Stimulated activated CD4-positive, alpha-beta T cell treated with anti-CD3 and anti-CD28 coated beads, TNF-alpha, amount 100 ng/mL, for 4 hours (primary cell): Measurements from ENCODE around the gene TCF7L1.

Experiments
- DNase-seq, 3 experiments: peaks; one replicate each; pipeline ENCODE4 v3.0.0-alpha.2; 2020; ENCODE audit warnings: low read depth in 3 of 3

TCF7L1 gene

DNA sequence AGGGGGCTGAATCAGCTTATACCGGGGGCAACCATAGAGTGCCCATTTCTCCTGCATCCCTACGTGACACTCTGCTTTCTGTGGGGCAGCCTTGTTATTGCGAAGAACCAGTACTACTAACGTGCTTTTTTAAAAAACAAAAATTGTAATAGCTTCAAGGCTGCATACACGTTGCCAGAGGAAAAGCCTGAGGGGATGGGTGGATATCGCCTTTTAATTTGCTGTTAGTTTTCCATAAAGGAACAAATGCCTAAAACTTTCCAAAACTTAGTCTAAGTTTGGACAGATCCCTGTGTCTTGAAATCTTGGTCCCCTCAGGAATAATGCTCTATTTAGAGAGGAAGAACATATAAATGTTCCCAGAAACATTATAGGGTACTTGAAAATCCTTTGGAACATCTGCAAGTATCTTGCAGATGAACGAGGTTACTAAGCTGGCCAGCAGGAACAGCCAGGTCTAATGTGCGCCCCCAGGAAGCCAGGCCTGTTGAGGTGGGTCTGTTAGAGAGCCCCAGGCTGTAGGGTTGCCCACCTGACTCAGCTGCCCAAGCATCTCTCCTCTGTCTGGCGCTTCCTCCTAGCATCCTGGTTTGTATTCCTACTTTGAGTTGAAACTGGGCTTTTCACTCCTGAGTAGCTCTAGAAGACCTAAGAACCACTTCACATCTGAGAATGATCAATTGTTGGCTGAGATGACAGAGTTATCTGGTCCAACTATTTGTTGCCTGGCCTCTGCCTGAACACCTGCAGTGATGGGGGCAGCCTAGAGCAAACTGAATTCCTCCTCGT is 97.7 kb downstream of the TCF7L1 start:
- DNase-seq, result no peak

- DNase-seq, result no peak
Observed at GRCh38 chr2:85231468-85231805, 98.2 kb downstream of the TCF7L1 start.

- no peak for DNase-seq
Observed at GRCh38 chr2:85231952-85232351, 98.8 kb downstream of the TCF7L1 start.

- DNase-seq, result no peak
Observed at GRCh38 chr2:85234868-85235267, 101.7 kb downstream of the TCF7L1 start.

DNA sequence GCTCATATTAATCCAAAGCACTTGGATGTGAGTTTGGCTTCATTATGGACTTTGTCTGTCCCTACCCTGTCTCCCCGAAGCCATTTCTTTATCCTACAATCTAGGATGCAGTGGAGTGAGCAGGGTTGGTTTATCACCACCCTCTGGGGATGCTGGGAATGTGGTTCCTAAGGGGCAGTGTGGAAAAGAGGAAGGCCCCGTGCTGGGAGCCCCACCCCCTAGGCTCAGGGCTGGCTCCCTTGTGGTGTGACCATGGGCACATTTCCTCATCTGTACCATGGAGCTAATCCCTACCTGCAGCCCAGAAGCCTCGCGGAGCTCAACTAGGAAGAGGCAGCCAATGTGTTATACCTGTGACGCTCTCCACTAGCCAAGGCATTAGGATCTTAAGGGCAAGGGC is 102.1 kb downstream of the TCF7L1 start:
- DNase-seq, result no peak

- no peak for DNase-seq
Observed at GRCh38 chr2:85236084-85236483, 102.9 kb downstream of the TCF7L1 start.

DNA sequence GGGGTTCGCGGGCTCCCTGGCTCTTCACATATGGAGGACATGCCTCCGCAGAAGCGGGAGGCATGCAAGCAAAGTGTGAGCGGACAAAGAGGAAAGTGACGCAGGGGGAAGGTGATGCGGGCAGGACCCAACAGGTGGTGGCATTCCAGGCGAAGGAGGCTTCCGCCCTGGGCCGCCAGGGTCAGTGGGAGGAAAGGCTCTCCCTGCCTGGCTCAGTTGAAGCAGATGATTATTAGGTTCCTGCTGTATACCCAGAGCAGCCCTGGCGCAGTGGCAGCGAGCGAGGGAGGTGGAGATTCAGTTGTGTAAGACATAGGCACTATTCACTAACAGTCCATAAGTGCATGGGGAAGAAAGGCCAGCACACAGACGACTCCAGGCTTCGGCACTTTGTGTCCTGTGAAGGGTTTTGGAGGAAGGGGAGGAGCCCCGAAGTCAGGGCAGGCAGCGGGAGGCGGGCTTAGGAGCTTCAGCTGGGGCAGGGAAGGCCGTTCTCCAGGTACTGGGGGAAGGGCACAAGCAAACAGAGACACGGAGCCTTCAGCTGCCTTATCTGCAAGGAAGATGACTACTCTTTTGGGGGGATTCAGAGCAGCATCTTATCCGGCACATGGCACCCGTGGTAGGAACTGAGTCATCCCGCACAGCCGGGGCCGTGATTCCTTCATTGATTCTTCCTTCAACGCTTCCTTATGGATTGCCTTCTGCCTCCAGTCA is 104.8 kb downstream of the TCF7L1 start:
- DNase-seq, result no peak

DNA sequence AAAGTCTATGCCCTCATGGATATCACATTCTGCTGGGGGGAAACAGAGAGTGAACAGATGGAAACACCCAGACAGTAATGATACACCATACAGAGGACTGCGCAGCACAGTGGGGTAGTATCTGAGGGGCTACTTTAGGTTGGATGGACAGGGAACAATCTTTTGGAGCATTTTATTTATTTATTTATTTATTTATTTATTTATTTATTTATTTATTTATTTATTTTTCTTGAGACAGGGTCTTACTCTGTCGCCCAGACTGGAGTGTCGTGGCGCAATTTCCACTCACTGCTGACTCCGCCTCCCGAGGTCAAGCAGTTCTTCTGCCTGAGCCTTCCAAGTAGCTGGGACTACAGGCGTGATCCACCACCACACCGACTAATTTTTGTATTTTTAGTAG is 105.4 kb downstream of the TCF7L1 start:
- no peak for DNase-seq

DNA sequence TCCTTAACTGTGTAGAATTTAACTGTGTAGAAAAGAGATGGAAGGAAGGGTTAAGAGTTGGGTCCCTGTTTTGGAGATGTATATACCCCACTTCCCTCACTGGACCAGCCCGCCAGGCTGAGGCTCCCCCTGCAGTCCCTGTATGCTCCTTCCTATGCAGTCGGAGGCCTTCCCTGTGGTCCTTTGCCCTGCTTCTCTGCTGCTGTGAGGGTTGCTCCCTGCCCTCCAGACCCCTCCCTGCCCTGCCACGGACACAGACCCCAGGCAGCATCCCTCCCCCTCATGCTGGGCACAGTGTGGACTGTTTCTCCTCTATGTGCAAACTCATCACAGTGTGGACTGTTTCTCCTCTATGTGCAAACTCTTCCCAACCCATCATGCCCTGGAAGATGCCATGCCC is 105.9 kb downstream of the TCF7L1 start:
- DNase-seq, result no peak

- DNase-seq, result no peak
Observed at GRCh38 chr2:85240055-85240454, 106.9 kb downstream of the TCF7L1 start.

DNA sequence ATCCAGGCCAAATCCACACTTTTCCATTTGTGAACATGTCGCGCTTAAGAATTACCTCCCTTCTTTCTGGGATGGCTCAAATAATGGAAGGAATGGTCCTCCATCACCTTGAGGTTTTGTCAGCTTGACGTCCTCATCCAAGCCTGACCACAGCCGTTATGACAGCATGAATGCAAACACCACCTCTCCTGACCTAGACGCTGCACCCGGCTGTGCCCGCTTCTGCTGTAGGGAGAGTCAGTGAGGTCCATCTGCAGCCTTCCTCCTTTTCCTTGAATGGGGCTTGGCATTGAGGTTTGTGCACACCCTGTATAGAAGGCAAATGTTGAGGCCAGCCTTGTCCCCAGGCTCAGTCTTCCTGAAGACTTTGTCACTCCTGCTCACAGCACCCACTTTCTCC is 109.1 kb downstream of the TCF7L1 start:
- no peak for DNase-seq

DNA sequence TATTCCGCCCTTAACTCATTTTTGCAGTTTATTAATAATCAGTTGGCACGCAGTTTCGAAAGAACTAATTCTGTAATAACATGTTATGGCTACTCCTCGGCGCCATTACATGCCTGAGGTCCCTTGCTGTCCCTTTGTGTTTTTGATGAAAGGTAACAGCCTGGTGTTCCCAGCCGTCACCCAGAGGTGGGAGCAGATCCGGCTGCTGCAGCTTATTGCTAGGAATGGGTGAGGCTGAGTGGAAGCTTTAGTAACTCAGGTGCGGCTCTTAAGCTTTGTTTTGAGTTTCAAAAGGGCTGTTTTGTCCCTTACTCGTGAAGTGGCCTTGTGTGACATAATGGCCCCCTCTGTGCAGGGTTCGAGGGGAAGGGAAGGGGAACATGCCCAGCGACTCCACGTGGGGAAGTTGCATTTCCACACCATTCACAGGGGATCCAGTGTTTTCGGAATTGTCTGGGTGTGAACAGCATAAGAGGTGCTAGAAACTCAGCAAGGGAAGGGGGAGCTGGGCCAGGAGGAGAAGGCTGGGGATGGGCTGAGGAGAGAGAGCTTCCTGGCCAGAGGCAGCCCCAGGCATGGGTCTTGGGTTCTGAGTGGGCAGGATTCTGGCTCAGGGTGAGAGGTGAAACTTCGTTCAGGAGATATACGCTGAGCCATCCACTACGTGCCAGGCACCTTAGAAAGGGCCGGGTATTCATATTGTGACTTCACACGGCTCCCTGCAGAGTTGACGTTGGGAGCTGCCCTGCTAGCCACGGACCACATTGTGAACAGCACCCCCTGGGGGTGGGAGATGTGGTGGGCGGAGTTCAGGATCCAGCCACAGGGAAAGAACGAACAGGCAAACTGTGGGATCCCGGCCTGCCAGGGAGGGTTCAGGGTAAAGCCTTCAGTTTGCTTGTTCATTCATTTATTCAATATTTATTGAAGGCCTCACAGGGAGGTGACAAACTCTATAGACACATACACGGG is 110.2 kb downstream of the TCF7L1 start:
- no peak for DNase-seq

DNA sequence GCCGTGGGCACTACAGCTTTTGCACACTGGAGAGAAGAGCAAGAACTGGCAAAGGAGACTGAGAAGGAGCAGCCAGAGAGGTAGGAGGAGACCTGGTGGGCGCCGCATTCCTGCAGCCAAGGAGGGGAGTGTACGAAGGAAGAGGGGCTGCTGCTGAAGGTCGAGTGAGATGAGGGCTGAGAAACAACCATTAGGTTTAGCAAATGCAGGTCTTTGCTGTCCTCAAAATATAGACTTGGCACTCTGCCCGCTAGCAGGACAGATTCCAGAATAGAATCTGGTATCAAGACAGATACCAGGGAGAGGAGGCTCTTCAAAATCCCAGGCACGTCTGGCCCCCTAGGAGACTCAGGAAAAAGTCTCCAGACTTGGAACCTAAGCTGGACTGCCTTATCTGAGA is 111.6 kb downstream of the TCF7L1 start:
- no peak for DNase-seq

GRCh38 chr2:85245891-85246290 is 112.7 kb downstream of the TCF7L1 start:
- DNase-seq, result no peak

DNA sequence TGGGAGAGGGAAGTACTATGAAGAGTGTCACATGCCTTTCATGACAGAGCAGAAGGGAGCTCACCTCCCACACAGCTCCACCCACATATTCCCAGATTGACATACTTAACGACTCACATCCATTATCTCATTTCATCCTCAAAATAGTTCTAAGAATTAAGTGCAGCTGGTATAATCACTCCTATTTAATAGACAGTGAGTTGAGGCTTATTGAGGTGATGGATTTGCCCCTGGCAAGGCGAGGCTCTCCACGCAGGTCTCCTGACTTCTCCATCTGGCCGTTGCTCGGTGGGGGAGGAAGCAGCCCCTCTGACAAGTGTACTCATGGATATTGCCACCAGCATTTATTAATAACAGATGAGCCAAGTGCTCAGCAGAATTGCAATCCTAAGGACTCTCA is 113.2 kb downstream of the TCF7L1 start:
- no peak for DNase-seq

- DNase-seq, result no peak
Observed at GRCh38 chr2:85247610-85248009, 114.4 kb downstream of the TCF7L1 start.

DNA sequence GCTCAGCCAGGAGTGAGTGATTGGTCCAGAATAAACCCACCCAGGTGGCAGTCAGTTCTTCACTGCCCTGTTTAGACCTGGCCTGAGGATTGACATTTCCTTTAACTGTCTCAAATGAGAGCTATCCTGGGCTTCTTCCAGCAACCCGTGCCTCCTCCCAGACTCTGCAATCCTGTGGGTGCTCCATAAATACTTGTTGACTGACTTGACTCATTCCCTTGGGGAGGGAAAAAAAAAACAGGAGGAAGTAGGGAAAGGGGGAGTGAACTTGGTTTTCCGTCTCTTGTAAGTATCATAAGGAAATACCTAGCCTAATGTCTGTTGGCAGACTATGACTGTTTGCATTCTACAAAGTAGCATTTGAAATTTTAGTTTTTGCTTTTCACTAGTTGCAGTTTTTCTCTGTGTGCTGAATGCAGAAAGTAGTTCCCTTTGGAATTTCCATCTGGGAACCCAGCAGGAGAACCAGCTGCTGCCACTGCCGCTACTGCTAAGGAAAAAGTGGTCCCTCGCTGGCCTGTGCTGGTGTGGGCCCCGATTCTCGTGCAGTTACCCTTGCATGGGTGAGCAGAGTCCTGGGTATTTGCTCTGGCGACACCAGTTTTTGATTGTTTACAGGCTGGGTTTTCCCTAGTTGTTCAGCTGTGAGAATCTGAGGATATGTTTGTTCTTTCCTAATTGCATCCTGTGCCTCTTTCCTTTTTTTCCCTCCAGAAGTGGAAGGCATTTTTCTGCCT is 115.7 kb downstream of the TCF7L1 start:
- no peak for DNase-seq

GRCh38 chr2:85250045-85250444 is 116.9 kb downstream of the TCF7L1 start:
- no peak for DNase-seq

- DNase-seq, result no peak
Observed at GRCh38 chr2:85251070-85251616, 118.0 kb downstream of the TCF7L1 start.

GRCh38 chr2:85253890-85254289 is 120.7 kb downstream of the TCF7L1 start:
- DNase-seq, result no peak

- no peak for DNase-seq
Observed at GRCh38 chr2:85254540-85255300, 121.5 kb downstream of the TCF7L1 start.
